Cardiac muscle cell (in vitro differentiated cells and primary cell): Measurements from ENCODE around the gene SCYL3. TPM values are rescaled to one million over a fixed set of nuclear protein-coding genes. Genes with fewer than 3 reads are reported as not detected.
A peak's percentile ranks its signal among the peaks of the same experiment; 100 is the strongest.
"Not testable (repeated sequence)": the region's sequence is repeated elsewhere in the genome, so short reads cannot be mapped to it uniquely, and the experiment has no call there.

Experiments
- DNase-seq, 2 donors: peaks; one replicate each; pipeline versions ENCODE4 v3.0.0 to v3.0.0-alpha.2; 2010 to 2017; ENCODE audit warnings: low read depth in 1 of 2, low spot score in 1 of 2
- H3K27ac ChIP-seq: fragments of 200-600 bp; sonication (generic); 2 replicates; pipeline ENCODE4 v1.5.1; 2016
- H3K27me3 ChIP-seq: fragments of 200-600 bp; sonication (generic); 2 replicates; pipeline ENCODE4 v1.6.0; 2016; ENCODE audit warnings: control low read depth
- H3K36me3 ChIP-seq: fragments of 200-600 bp; sonication (generic); 2 replicates; pipeline ENCODE4 v1.5.1; 2016; ENCODE audit warnings: control low read depth
- H3K4me1 ChIP-seq: fragments of 200-600 bp; sonication (generic); 2 replicates; pipeline ENCODE4 v1.8.1; 2017; ENCODE audit warnings: low read depth, mild to moderate bottlenecking, mixed run types
- H3K4me3 ChIP-seq: fragments of 200-600 bp; sonication (generic); 2 replicates; pipeline ENCODE4 v1.5.1; 2016; ENCODE audit warnings: mild to moderate bottlenecking
- H3K9me3 ChIP-seq: fragments of 200-600 bp; sonication (generic); 2 replicates; pipeline ENCODE4 v1.5.1; 2017; ENCODE audit warnings: low read depth, mild to moderate bottlenecking, control low read depth
- CTCF ChIP-seq: IDR thresholded peaks from 2 replicates; pipeline ENCODE4 v1.5.1; 2012; ENCODE audit warnings: low read depth, mild to moderate bottlenecking, low read length
- polyA plus RNA-seq: library from polyadenylated mRNA; unstranded; fragments of >200 nt; fragmentation: Nextera tagmentation; extraction: Ambion mirVana; gene quantifications from 2 replicates; pipeline ENCODE4 v1.2.1, GENCODE V29; 2016
- total RNA-seq: library from RNA; depleted of rRNA; stranded (reverse); fragments of >200 nt; gene quantifications from 2 replicates; pipeline ENCODE4 v1.2.3, GENCODE V29; 2016

Gene SCYL3
- total and polyA plus RNA-seq, 2 experiments from 2014 or later: 4.6 to 9.4 TPM

GRCh38 chr1:169874229-169874628 is 19.5 kb downstream of the SCYL3 start:
- Histone ChIP-seq H3K9me3 (no peaks in the 10 kb centered on the region), H3K4me3 (no peak overlapping the region), H3K27me3 (no peaks in the 10 kb centered on the region), H3K4me1 (peaks cover 15% of the 10 kb centered on the region), H3K36me3 (peaks cover 62% of the 10 kb centered on the region), H3K27ac (no peak overlapping the region)
- TF ChIP-seq CTCF: no peak
- DNase-seq: peak in 1 of 2 donors; percentile 33

- Histone ChIP-seq H3K4me1 (peaks cover 10% of the 10 kb centered on the region), H3K4me3 (no peak overlapping the region), H3K27me3 (no peaks in the 10 kb centered on the region), H3K36me3 (peaks cover 63% of the 10 kb centered on the region), H3K27ac (no peak overlapping the region), H3K9me3 (no peaks in the 10 kb centered on the region)
- no peak for DNase-seq
- TF ChIP-seq CTCF: no peak
Measured at GRCh38 chr1:169873582-169874199, 20.0 kb downstream of the SCYL3 start.

- H3K4me3 ChIP-seq: no peak overlapping the region
- H3K27me3 ChIP-seq: no peaks in the 10 kb centered on the region
- H3K36me3 ChIP-seq: peaks cover 71% of the 10 kb centered on the region
- TF ChIP-seq CTCF: no peak
- no peaks in the 10 kb centered on the region for H3K9me3 ChIP-seq
- H3K4me1 ChIP-seq: peaks cover 2% of the 10 kb centered on the region
- DNase-seq: no peak
- H3K27ac ChIP-seq: no peak overlapping the region
Measured at GRCh38 chr1:169872906-169873305, 20.8 kb downstream of the SCYL3 start.

GRCh38 chr1:169871988-169872387 is 21.7 kb downstream of the SCYL3 start:
- H3K4me3 ChIP-seq, H3K9me3 ChIP-seq, H3K27me3 ChIP-seq, DNase-seq, H3K4me1 ChIP-seq, H3K27ac ChIP-seq: not testable (repeated sequence)
- H3K36me3 ChIP-seq: peaks cover 68% of the 10 kb centered on the region

- DNase-seq: no peak
- peaks cover under 1% of the 10 kb centered on the region for H3K4me1 ChIP-seq
- H3K27me3 ChIP-seq: no peaks in the 10 kb centered on the region
- H3K27ac ChIP-seq: no peak overlapping the region
- H3K9me3 ChIP-seq: no peaks in the 10 kb centered on the region
- no peak overlapping the region for H3K4me3 ChIP-seq
- TF ChIP-seq CTCF: no peak
- peaks cover 63% of the 10 kb centered on the region for H3K36me3 ChIP-seq
Measured at GRCh38 chr1:169869426-169869825, 24.3 kb downstream of the SCYL3 start.

GRCh38 chr1:169868978-169869377 is 24.7 kb downstream of the SCYL3 start:
- peaks cover 59% of the 10 kb centered on the region for H3K36me3 ChIP-seq
- H3K27me3 ChIP-seq: no peaks in the 10 kb centered on the region

More at GRCh38 chr1:169868978-169869377, 24.7 kb downstream of the SCYL3 start:
- Histone ChIP-seq H3K27ac (no peak overlapping the region), H3K4me1 (peaks cover 5% of the 10 kb centered on the region), H3K9me3 (no peaks in the 10 kb centered on the region), H3K4me3 (no peak overlapping the region)
- DNase-seq: no peak
- TF ChIP-seq CTCF: no peak
